ENCODE data around the gene CYGB.
"Not testable (repeated sequence)": the region's sequence is repeated elsewhere in the genome, so short reads cannot be mapped to it uniquely, and the experiment has no call there.

Gene CYGB

DNA sequence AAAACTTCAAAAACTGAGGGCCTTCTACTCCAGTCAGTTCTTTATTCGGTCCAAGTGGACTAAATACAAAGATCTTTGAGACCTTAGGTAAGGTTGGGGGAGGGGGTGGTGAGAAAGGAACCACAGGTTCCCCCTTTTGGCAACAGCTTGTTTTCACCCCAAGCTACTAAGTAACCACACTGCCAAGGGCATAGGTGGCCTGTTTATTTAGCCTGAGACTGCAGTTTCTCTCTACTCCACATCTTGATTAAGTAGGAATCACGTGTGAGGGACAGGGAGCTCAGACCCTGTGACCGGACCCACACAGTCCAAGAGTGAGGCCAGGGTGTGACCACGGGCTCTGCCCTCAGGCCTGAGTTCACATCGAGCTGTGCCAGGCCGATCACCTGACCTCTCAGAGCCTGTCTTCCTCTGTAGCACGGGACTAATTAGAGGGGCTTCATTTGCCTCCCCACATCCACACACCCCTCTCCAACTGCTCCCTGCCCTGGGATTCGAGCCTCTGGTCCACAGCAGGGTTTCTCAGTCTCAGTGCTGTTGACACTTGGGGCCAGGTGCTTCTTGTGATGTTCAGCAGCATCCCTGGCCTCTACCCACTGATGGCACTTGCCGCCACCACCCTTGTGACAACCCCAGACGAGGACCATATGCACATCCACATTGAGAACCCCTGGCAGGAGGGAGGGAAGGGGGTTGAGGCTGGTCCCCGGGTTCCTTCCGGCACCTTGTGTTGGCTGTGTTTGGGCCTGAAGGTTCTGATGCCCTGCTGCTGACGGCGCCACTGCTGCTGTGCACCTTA is 30.3 kb upstream of the CYGB start:
- Histone ChIP-seq H3K27ac (ENCODE audit: insufficient read depth, low read depth, low read length, poor library complexity, severe bottlenecking) (no peak overlapping the region), H3K4me1 (ENCODE audit: control insufficient read depth, insufficient read depth, low read length) (peaks cover 9% of the 10 kb centered on the region), H3K4me3 (ENCODE audit: insufficient read depth, low read depth, low read length) (no peak overlapping the region), H3K27me3 (ENCODE audit: control insufficient read depth, insufficient read depth, low read length, poor library complexity, severe bottlenecking) (no peaks in the 10 kb centered on the region), H3K9me3 (ENCODE audit: control insufficient read depth, low read length) (no peaks in the 10 kb centered on the region), H3K36me3 (ENCODE audit: control insufficient read depth, insufficient read depth, low read length) (peaks cover 2% of the 10 kb centered on the region)
- 78 to 83% methylated on average over 13 to 14 of the region's 14 CpGs for WGBS, 2 experiments

DNA sequence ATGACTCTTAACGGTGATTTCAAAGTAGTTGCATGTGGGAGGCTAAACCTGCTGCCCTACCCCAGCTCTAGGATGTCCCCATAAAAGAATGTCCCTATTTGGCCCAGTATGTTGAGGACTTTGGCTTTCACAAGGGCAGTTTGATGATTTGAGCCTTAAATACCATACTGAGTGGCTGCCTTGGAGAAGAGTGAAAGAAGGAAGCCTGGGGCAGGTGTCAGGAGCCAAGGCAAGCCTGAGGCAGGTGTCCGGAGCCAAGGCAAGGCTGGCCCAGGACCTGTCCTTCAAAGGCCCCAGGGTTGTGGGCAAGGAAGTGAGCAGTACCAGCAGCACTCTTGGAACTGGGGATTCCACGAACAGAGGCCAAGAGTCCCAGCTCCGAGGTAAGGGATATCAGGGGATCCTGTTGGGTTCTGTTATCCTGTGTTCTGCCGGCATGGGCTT is 29.5 kb upstream of the CYGB start:
- 91 to 92% methylated on average over 5 of the region's 5 CpGs for WGBS, 2 experiments
- Histone ChIP-seq H3K4me3 (ENCODE audit: insufficient read depth, low read depth, low read length) (no peak overlapping the region), H3K4me1 (ENCODE audit: control insufficient read depth, insufficient read depth, low read length) (peaks cover 9% of the 10 kb centered on the region), H3K9me3 (ENCODE audit: control insufficient read depth, low read length) (no peaks in the 10 kb centered on the region), H3K36me3 (ENCODE audit: control insufficient read depth, insufficient read depth, low read length) (peaks cover 5% of the 10 kb centered on the region), H3K27ac (ENCODE audit: insufficient read depth, low read depth, low read length, poor library complexity, severe bottlenecking) (no peak overlapping the region), H3K27me3 (ENCODE audit: control insufficient read depth, insufficient read depth, low read length, poor library complexity, severe bottlenecking) (no peaks in the 10 kb centered on the region)

DNA sequence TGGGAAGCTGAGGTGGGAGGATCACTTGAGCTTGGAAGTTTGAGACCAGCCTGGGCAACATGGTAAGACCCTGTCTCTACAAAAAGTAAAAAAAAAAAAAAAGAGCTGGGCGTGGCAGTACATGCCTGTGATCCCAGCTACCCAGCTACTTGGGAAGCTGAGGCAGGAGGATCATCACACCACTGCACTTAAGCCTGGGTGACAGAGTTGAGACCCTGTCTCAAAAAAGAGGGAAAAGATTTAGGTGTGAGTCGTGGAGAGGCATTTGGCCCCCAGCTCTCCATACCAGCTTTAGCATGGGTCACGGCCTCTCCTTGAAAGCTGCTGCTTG is 29.1 kb upstream of the CYGB start:
- peaks cover 9% of the 10 kb centered on the region for H3K36me3 ChIP-seq (ENCODE audit: control insufficient read depth, insufficient read depth, low read length)
- no peak overlapping the region for H3K27ac ChIP-seq (ENCODE audit: insufficient read depth, low read depth, low read length, poor library complexity, severe bottlenecking)
- WGBS, 2 experiments, result 60 to 64% methylated on average over 3 of the region's 3 CpGs
- H3K4me1 ChIP-seq (ENCODE audit: control insufficient read depth, insufficient read depth, low read length), result peaks cover 9% of the 10 kb centered on the region
- no peaks in the 10 kb centered on the region for H3K27me3 ChIP-seq (ENCODE audit: control insufficient read depth, insufficient read depth, low read length, poor library complexity, severe bottlenecking)
- no peaks in the 10 kb centered on the region for H3K9me3 ChIP-seq (ENCODE audit: control insufficient read depth, low read length)
- no peak overlapping the region for H3K4me3 ChIP-seq (ENCODE audit: insufficient read depth, low read depth, low read length)

DNA sequence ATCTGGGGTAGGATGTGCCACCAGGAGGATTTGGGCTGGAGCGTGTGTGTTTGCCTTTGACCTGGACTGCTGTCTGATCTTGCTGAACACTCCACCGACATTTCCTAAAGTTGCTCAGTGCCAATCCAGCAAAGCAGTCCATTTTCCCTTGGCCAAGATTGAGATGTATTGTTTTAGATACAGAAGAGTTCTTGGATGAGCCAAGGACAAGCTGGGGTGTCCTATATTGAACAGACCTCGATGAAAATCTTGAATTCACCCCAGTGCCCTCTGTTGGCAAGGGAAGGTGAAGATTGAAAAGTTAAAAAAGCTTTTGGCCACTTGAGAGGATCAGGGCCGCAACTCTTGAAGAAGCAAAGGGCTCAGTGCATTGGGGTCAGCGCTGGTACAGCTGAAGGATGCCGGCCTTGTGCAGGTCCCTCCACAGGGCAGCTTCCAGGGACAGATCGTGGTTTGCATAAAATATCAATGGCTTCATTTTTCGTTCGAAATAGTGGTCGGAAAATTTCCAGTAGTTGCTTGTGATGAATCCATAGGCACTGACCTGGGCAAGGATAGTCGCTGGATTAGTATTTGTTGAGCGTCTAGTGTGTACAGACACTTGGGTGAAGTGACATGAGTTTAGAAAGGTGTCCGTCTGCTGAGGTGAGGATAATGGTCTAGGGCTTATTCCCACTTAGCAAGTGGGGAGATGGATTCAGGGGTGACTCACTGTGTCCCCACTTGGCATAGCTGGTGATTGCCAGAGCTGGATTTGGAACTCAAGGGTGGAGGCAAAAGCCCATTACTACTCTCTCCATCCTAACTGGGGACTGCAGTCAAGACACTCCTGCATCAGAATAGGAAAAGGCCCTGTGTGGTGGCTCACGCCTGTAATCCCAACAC is 28.5 kb upstream of the CYGB start:
- Histone ChIP-seq H3K36me3 (ENCODE audit: control insufficient read depth, insufficient read depth, low read length) (peaks cover 9% of the 10 kb centered on the region), H3K9me3 (ENCODE audit: control insufficient read depth, low read length) (no peaks in the 10 kb centered on the region), H3K27me3 (ENCODE audit: control insufficient read depth, insufficient read depth, low read length, poor library complexity, severe bottlenecking) (no peaks in the 10 kb centered on the region), H3K4me1 (ENCODE audit: control insufficient read depth, insufficient read depth, low read length) (peaks cover 9% of the 10 kb centered on the region), H3K27ac (ENCODE audit: insufficient read depth, low read depth, low read length, poor library complexity, severe bottlenecking) (no peak overlapping the region), H3K4me3 (ENCODE audit: insufficient read depth, low read depth, low read length) (no peak overlapping the region)
- WGBS, 2 experiments, result 95 to 96% methylated on average over 14 of the region's 14 CpGs

DNA sequence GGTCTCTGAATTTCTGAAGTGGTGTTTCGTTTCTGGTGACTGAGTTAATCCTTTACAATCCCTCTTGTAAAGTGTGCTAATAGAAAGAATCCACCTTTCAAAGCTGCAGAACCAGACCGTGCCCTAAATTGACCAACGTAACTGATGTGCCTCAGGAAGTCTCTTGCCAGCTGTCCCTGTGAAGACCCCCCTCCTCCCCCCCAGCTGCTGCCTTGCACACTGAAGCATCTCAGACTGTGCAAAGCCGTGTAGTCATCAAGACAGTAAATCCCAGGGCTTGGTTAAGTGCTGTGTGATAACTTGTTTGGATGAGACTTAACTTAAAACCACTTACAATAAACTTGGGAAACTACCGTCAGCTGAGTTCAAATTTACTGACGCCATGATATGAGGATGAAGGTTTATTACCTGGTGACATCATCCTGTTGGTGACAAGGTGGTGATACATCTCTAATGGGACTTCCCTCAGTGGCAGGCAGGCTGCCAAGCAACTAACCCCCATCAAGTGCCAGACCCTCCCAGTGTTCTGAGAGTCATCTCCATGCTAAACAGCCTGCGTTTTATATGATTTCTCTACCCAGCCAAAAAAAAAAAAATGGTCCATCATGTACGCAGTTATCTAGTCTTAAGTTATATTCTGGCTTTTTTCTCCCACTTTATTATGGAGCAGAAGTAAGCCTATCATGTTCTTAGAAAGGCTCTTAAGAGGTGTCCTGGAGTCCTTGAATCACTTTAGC is 27.6 kb upstream of the CYGB start:
- H3K27ac ChIP-seq (ENCODE audit: insufficient read depth, low read depth, low read length, poor library complexity, severe bottlenecking); H3K9me3 ChIP-seq (ENCODE audit: control insufficient read depth, low read length); H3K4me3 ChIP-seq (ENCODE audit: insufficient read depth, low read depth, low read length); H3K4me1 ChIP-seq (ENCODE audit: control insufficient read depth, insufficient read depth, low read length); H3K36me3 ChIP-seq (ENCODE audit: control insufficient read depth, insufficient read depth, low read length); H3K27me3 ChIP-seq (ENCODE audit: control insufficient read depth, insufficient read depth, low read length, poor library complexity, severe bottlenecking): not testable (repeated sequence)
- 77 to 83% methylated on average over 5 to 8 of the region's 8 CpGs for WGBS, 2 experiments

DNA sequence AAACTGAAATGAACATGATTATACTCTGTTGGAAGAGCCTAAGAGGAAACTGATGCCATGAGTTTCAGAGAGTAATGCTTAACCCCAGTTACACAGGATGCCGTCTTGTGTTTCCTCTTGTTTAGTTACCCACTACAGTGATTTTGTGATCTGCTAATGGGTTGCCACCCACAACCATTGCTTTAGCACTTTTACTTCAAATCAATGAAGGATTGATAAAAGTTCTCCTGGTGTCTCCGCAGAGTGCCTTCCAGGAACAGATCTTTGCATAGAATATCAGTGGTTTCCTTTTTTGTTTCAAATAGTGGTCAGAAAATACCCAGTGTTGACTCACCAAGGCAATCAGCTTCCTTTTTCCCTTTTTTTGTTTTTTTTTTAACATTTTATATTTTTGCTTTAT is 25.9 kb upstream of the CYGB start:
- H3K27me3 ChIP-seq (ENCODE audit: control insufficient read depth, insufficient read depth, low read length, poor library complexity, severe bottlenecking); H3K4me3 ChIP-seq (ENCODE audit: insufficient read depth, low read depth, low read length); H3K9me3 ChIP-seq (ENCODE audit: control insufficient read depth, low read length); H3K27ac ChIP-seq (ENCODE audit: insufficient read depth, low read depth, low read length, poor library complexity, severe bottlenecking); H3K36me3 ChIP-seq (ENCODE audit: control insufficient read depth, insufficient read depth, low read length): not testable (repeated sequence)
- H3K4me1 ChIP-seq (ENCODE audit: control insufficient read depth, insufficient read depth, low read length), result peaks cover 10% of the 10 kb centered on the region
- WGBS, 2 experiments, result 93 to 94% methylated on average over 2 of the region's 2 CpGs

DNA sequence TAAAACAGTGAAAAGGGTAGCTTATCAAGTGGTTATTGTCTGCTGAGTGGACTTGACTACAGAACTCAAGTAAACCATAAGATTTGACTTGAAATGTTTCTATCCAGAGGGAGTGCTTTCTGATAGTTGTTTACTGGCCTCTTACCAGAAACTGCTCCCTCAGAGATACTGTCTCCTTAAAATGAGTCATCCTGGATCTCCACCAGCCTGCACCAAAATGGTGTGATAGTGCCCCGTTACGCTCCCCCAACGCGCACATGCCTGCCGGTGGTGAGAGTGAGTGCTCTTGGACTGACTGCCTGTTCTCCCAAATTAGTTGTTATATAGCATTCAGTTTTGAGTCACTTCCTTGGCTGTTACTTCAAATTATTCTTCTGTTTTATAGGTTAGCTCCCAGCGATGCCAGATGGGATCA is 25.2 kb upstream of the CYGB start:
- no peaks in the 10 kb centered on the region for H3K27me3 ChIP-seq (ENCODE audit: control insufficient read depth, insufficient read depth, low read length, poor library complexity, severe bottlenecking)
- H3K9me3 ChIP-seq (ENCODE audit: control insufficient read depth, low read length), result no peaks in the 10 kb centered on the region
- H3K27ac ChIP-seq (ENCODE audit: insufficient read depth, low read depth, low read length, poor library complexity, severe bottlenecking), result no peak overlapping the region
- 95 to 97% methylated on average over 6 of the region's 6 CpGs for WGBS, 2 experiments
- peaks cover 10% of the 10 kb centered on the region for H3K4me1 ChIP-seq (ENCODE audit: control insufficient read depth, insufficient read depth, low read length)
- peaks cover 9% of the 10 kb centered on the region for H3K36me3 ChIP-seq (ENCODE audit: control insufficient read depth, insufficient read depth, low read length)
- no peak overlapping the region for H3K4me3 ChIP-seq (ENCODE audit: insufficient read depth, low read depth, low read length)

DNA sequence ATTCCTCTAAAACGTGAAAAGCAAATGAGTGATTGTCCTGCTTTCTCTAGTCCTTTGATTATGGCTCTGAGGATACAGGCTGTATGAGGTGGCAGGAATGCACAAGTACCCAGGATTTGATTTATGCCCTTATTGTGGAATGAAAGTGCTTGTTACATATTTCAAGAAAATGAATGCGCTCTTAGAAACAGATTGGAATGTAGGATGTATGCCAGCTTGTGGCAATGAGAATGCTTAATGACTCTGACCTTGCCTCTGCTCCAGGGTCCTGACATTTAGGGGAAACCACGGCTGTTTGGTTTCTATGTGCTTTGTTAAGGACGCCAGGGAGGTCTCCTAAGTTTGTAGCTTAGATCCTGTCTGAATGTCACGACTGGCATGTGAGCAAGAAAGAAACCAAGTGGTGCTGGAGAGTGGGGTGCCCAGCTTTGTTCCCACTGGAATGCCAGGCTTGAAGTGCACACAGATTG is 24.3 kb upstream of the CYGB start:
- H3K27ac ChIP-seq (ENCODE audit: insufficient read depth, low read depth, low read length, poor library complexity, severe bottlenecking), result no peak overlapping the region
- no peaks in the 10 kb centered on the region for H3K9me3 ChIP-seq (ENCODE audit: control insufficient read depth, low read length)
- H3K36me3 ChIP-seq (ENCODE audit: control insufficient read depth, insufficient read depth, low read length), result peaks cover 9% of the 10 kb centered on the region
- H3K27me3 ChIP-seq (ENCODE audit: control insufficient read depth, insufficient read depth, low read length, poor library complexity, severe bottlenecking), result no peaks in the 10 kb centered on the region
- H3K4me3 ChIP-seq (ENCODE audit: insufficient read depth, low read depth, low read length), result no peak overlapping the region
- 95% methylated on average over 5 of the region's 5 CpGs for WGBS, 2 experiments
- peaks cover 10% of the 10 kb centered on the region for H3K4me1 ChIP-seq (ENCODE audit: control insufficient read depth, insufficient read depth, low read length)

DNA sequence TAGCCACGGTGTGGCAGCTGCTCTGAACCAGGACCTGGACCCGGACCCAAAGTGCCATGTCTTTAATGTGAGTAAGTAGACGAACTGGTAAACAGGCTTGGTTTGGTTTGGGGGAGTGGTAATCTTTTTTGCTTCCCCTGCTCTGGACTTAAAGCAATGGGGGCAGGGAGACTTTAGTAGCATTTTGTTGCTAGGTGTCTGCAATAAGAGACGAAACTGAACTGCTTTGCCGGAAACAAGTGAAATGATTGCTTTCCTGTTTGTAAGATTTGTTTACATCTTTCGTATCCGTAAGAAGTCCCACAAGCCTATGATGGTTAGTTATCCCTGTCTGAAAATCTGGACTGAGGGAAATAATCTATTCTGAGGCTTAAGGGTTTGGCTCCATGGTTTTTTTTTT is 23.8 kb upstream of the CYGB start:
- H3K27me3 ChIP-seq (ENCODE audit: control insufficient read depth, insufficient read depth, low read length, poor library complexity, severe bottlenecking), result no peaks in the 10 kb centered on the region
- no peak overlapping the region for H3K4me3 ChIP-seq (ENCODE audit: insufficient read depth, low read depth, low read length)
- no peaks in the 10 kb centered on the region for H3K9me3 ChIP-seq (ENCODE audit: control insufficient read depth, low read length)
- 96 to 98% methylated on average over 7 of the region's 7 CpGs for WGBS, 2 experiments
- peaks cover 10% of the 10 kb centered on the region for H3K4me1 ChIP-seq (ENCODE audit: control insufficient read depth, insufficient read depth, low read length)
- H3K27ac ChIP-seq (ENCODE audit: insufficient read depth, low read depth, low read length, poor library complexity, severe bottlenecking), result no peak overlapping the region
- H3K36me3 ChIP-seq (ENCODE audit: control insufficient read depth, insufficient read depth, low read length), result peaks cover 9% of the 10 kb centered on the region

DNA sequence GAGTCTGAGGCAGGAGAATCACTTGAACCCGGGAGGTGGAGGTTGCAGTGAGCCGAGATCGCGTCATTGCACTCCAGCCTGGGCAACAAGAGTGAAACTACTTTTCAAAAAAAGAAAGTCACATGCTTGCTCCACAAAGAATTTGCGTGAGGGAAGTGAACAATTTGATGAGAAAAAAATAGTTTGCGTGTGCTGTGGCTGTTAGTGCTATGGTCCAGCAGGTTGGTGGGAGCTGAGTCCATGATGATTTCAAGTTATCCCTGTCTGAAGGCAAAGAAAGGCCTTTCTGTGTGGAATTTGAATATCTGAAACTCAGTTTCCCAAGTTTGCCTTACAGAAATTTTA is 23.3 kb upstream of the CYGB start:
- 91 to 96% methylated on average over 6 of the region's 6 CpGs for WGBS, 2 experiments
- Histone ChIP-seq H3K9me3 (ENCODE audit: control insufficient read depth, low read length) (no peaks in the 10 kb centered on the region), H3K27me3 (ENCODE audit: control insufficient read depth, insufficient read depth, low read length, poor library complexity, severe bottlenecking) (no peaks in the 10 kb centered on the region), H3K4me1 (ENCODE audit: control insufficient read depth, insufficient read depth, low read length) (peaks cover 10% of the 10 kb centered on the region), H3K27ac (ENCODE audit: insufficient read depth, low read depth, low read length, poor library complexity, severe bottlenecking) (no peak overlapping the region), H3K36me3 (ENCODE audit: control insufficient read depth, insufficient read depth, low read length) (peaks cover 9% of the 10 kb centered on the region), H3K4me3 (ENCODE audit: insufficient read depth, low read depth, low read length) (no peak overlapping the region)

Measured in ectodermal cell (in vitro differentiated cells).